Mesodermal cell (in vitro differentiated cells): ENCODE data around the gene RNASE1.
"Not testable (repeated sequence)": the region's sequence is repeated elsewhere in the genome, so short reads cannot be mapped to it uniquely, and the experiment has no call there.

Experiments
- H3K27ac ChIP-seq: 2 replicates; pipeline ENCODE4 v1.7.0; 2013; ENCODE audit warnings: mild to moderate bottlenecking, low read depth, low read length, moderate library complexity; ENCODE audit not compliant: severe bottlenecking
- H3K36me3 ChIP-seq: 2 replicates; pipeline ENCODE4 v1.7.1; 2013; ENCODE audit warnings: mild to moderate bottlenecking, low read length, moderate library complexity; ENCODE audit not compliant: control insufficient read depth, insufficient read depth
- H3K4me1 ChIP-seq: one replicate; pipeline ENCODE4 v1.7.1; 2013; ENCODE audit warnings: mild to moderate bottlenecking, low read length; ENCODE audit not compliant: insufficient read depth, control insufficient read depth, poor library complexity, severe bottlenecking
- H3K4me3 ChIP-seq: 2 replicates; pipeline ENCODE4 v1.7.0; 2013; ENCODE audit warnings: low read length, control low read depth, mild to moderate bottlenecking; ENCODE audit not compliant: insufficient read depth, poor library complexity, severe bottlenecking; ENCODE audit errors: extremely low read depth
- H3K9me3 ChIP-seq: 2 replicates; pipeline ENCODE4 v1.7.1; 2013; ENCODE audit warnings: mild to moderate bottlenecking, low read length, moderate library complexity; ENCODE audit not compliant: control insufficient read depth
- WGBS, 2 experiments: methylation state at CpG; one replicate each; pipeline ENCODE4 v1.1.5; 2013; ENCODE audit warnings: missing lambda C conversion rate in 2 of 2; ENCODE audit not compliant: insufficient coverage in 2 of 2; 5-methylcytosine and 5-hydroxymethylcytosine counted together

The RNASE1 gene

DNA sequence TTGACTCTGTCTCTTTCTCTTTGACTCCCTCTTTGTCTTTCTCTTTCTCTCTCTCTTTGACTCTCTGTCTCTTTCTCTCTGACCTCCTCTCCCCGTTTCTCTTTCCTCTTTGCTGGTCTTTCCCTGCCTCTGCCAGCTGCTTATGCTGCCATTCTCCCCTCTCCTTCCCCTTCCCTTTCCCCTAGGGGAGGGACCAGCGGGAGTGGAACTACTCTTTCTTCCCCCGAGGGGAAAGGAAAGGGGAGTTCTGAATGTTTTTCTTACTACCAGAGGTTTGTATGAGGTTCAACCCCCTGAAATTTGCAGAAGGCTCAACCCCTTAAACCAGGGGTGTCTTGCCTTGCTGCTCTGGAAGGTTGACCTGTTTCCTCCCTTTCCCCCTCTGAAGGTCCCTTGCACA lies 24.7 kb upstream of the RNASE1 start:
- Histone ChIP-seq H3K9me3 (peaks cover 10% of the 10 kb centered on the region), H3K4me1 (no peaks in the 10 kb centered on the region), H3K4me3 (no peak overlapping the region), H3K36me3 (no peaks in the 10 kb centered on the region), H3K27ac (no peak overlapping the region)
- WGBS, 2 experiments = 80% methylated on average over 1 of the region's 3 CpGs

DNA sequence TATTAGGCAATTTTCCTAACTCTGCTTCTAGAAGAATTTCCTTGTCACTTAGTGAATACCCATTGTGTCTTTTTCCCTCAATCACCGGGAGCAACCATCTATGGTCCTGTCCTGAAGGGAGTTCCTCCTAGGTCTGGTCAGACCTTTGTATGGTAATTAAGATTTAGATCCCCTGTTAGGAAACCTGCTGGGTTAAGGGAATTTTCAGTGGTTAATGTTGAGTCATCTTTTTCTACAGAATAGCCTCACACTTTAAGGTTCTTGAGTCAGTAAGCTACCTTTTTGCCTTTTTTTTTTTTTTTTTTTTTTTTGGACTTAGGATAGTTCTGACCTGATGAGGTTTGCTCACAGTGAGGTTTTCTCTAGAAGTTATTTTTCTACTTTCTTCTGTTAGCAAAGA lies 24.0 kb upstream of the RNASE1 start:
- H3K4me3 ChIP-seq, H3K27ac ChIP-seq, H3K36me3 ChIP-seq, H3K4me1 ChIP-seq: not testable (repeated sequence)
- H3K9me3 ChIP-seq = peaks cover 10% of the 10 kb centered on the region
- WGBS, 2 experiments = no CpG with 5 or more reads among the region's 1 CpG

DNA sequence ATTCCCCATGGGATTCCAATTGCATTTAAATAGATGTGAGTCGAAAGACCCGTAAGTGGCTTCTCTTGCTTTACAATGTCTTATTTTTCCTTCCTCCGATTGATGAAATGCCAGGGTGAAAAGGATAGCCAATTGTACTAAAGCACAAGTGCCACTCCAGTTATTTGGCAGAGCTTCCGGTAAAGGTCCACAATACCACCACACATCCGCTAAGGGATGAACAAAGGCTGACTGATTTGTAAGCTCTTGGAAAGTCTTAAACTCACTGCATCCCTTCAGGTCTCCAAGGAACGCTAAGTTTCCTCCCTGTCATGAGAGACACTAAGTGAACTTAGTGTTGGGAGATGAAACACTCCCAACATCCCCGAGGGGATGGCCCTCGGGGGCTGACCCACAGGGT lies 21.2 kb upstream of the RNASE1 start:
- peaks cover 10% of the 10 kb centered on the region for H3K9me3 ChIP-seq
- H3K27ac ChIP-seq = no peak overlapping the region
- 87 to 100% methylated on average over 3 to 8 of the region's 8 CpGs for WGBS, 2 experiments
- H3K36me3 ChIP-seq = no peaks in the 10 kb centered on the region
- H3K4me1 ChIP-seq = no peaks in the 10 kb centered on the region
- H3K4me3 ChIP-seq = no peak overlapping the region

DNA sequence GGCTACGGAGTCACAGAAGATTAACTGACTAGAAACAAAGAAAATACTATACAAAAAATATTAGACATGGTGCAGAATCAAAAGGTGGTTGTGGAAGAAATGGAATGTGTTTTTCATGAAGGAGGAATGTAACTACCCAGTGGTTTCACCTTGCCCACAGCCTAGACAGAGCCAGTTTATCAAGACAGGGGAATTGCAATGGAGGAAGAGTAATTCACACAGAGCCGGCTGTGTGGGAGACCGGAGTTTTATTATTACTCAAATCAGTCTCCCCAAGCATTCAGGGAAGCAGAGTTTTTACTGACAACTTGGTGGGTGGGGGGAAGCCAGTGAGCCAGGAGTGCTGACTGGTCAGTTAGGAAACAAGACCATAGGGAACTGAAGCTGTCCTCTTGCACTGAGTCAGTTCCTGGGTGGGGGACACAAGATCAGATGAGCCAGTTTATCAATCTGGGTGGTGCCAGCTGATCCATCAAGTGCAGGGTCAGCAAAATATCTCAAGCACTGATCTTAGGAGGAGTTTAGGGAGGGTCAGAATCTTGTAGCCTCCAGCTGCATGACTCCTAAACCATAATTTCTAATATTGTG lies 19.0 kb upstream of the RNASE1 start:
- H3K27ac ChIP-seq, H3K9me3 ChIP-seq, H3K36me3 ChIP-seq, H3K4me3 ChIP-seq, H3K4me1 ChIP-seq: not testable (repeated sequence)
- WGBS, 2 experiments = no CpG with 5 or more reads among the region's 3 CpGs

DNA sequence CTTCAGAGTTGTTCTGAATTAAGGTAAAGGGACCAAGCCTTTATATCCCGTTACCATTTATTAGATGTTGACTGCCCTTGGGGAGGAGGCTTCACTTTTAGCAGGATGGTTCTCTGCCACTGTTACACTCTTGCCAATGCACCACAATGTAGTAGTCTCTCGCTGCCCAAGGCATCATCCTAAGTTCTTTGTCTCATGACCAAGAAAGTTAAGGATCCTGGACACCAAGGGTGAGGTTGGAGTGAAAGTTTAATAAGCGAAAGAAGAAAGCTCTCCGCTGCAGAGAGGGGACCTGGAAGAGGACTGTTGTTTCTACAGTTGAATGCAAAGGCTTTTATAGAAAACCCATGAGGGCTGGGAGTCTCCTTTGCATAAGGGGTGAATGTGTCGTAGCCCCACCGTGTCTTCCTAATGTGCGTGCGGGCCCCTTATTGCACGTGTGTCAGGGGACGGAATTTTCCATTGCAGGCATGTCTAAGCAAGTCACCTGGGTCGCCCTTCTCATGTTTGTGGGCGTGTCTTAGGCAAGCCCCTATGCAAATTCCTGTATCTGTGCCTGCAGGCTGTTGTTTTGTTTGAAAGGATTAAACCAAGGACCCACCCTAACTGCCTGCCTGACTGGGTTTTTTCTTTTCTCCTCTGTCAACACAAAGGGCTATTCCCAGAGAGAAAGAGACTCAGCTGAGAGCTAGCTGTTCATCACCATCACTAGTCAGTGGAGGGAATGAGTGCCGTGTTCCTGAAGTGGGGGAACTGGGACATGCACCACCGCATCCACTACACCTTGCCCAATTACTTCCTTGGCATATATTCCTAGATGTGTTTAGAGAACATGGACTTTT lies 17.6 kb upstream of the RNASE1 start:
- Histone ChIP-seq H3K27ac (no peak overlapping the region), H3K9me3 (no peaks in the 10 kb centered on the region), H3K4me1 (no peaks in the 10 kb centered on the region), H3K36me3 (no peaks in the 10 kb centered on the region), H3K4me3 (no peak overlapping the region)
- WGBS, 2 experiments = 86 to 89% methylated on average over 10 to 12 of the region's 14 CpGs

DNA sequence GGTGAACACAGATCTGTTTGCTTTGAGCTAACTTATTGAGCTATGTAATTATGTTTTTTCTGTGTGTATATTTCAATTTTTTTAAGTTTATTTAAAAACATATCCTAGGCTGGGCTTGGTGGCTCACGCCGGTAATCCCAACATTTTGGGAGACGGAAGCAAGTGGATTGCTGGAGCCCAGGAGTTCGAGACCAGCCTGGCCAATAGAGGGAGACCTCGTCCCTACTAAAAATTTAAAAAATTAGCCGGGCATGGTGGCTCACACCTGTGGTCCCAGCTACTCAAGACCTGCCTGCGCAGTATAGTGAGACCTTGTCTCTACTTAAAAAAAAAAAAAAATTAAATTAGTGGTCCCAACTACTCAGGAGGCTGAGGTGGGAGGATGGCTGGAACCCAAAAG lies 16.2 kb upstream of the RNASE1 start:
- no peaks in the 10 kb centered on the region for H3K36me3 ChIP-seq
- no peak overlapping the region for H3K4me3 ChIP-seq
- no peak overlapping the region for H3K27ac ChIP-seq
- H3K4me1 ChIP-seq = no peaks in the 10 kb centered on the region
- no peaks in the 10 kb centered on the region for H3K9me3 ChIP-seq
- 83 to 94% methylated on average over 4 to 5 of the region's 7 CpGs for WGBS, 2 experiments

DNA sequence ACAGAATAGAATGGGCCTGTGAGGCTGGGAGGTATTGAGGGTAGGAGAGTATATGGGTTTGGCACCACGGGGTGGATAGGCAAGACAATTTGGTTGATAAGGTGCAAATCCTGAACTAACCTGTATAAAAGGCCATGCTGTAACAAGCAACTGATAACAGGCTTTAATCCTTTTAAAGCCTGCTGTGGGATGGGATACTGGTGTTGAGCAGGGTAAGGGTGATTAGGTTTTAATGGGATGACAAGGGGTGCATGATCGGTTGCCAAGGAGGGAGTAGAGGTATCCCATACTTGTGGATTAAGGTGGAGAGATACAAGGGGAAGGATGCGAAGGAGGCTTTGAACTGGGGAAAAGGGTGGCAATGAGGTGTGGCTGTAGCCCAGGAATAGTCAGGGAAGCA lies 13.3 kb upstream of the RNASE1 start:
- 90 to 92% methylated on average over 3 of the region's 3 CpGs for WGBS, 2 experiments
- H3K9me3 ChIP-seq, H3K36me3 ChIP-seq, H3K27ac ChIP-seq, H3K4me3 ChIP-seq, H3K4me1 ChIP-seq: not testable (repeated sequence)

DNA sequence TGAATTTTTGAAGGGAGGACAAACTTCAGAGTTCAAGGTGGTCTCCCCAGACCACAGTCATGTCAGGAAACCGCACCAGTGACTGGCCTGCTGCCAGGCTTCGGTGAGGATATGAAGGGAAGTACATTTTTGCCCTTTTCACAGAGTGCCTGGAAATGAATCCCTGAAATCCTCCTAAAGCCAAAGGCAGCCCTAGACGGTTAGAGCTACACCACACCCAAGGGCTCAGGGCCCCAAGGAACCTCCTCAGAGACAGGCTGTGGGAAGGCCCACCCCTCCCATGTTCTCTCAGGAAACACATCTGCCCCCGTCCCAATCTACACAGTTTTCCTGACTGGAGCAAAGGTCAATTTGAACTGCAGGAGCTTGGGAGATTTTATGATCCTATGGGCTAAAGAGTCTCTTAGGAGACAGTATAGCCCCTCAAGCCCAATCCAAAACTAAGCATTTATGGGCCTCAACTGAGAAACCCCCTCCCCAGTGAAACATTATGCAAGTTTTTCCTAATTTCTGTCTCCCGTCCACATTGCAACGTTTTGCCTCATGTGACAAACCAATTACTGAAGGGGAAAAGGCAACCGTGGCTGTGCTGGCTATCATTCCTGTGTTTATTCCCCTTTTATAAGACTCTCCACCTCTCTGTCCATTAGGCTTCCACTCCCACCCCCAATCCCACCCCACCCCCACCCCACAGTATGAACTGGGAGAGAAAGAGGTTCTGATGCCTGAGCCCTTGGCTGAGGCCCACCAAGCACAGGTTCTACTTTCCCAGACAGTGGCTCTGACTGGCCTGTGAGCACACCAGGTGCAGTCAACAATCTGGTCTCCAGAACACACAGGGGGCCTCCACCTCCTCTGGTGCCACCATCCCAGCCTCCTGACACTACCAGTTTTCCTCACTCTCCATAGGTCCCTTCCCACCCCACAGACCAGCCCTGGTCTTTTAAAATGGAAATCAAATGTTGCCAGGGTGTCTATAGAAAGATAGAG lies 9.6 kb upstream of the RNASE1 start:
- no peak overlapping the region for H3K27ac ChIP-seq
- H3K4me1 ChIP-seq = no peaks in the 10 kb centered on the region
- H3K9me3 ChIP-seq = no peaks in the 10 kb centered on the region
- H3K36me3 ChIP-seq = no peaks in the 10 kb centered on the region
- H3K4me3 ChIP-seq = no peak overlapping the region
- WGBS, 2 experiments = 72 to 78% methylated on average over 4 to 6 of the region's 7 CpGs

DNA sequence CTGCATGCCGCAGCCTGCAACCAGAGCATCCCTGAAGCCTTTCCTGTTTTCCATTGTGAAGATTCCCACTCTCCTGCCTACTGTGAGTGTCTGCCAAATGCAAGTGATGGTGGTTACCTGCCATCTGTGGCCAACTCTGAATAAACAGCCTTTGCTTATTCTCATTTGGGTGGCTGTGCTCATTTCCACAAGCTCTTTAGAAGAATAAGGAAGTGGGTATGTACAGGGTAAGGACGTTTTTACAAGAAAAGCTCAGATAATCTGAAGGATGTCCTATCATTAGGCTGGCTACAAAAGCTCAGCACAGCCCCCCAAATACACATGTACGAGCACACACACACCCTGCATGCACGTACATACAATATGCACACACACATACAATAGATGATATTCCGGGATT lies 7.3 kb upstream of the RNASE1 start:
- H3K4me3 ChIP-seq = no peak overlapping the region
- H3K27ac ChIP-seq = no peak overlapping the region
- 83 to 89% methylated on average over 2 to 3 of the region's 5 CpGs for WGBS, 2 experiments
- H3K36me3 ChIP-seq = no peaks in the 10 kb centered on the region
- no peaks in the 10 kb centered on the region for H3K9me3 ChIP-seq
- no peaks in the 10 kb centered on the region for H3K4me1 ChIP-seq

DNA sequence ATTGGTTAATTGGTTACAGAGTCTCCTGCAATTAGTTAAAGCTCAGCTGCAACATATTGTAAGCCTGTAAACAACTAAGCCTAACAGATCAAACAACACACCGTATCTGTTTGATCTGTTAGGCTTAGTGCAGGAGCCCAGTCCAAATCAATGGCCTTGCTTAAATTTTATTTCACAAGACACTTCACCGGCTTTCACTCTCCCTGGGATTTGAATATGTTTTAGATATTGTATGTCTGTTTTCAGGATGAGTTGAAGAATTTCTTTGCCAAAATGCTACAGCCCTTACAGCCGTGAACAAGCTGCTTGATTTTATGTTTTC lies 5.5 kb upstream of the RNASE1 start:
- Histone ChIP-seq H3K4me1 (peaks cover under 1% of the 10 kb centered on the region), H3K9me3 (no peaks in the 10 kb centered on the region), H3K4me3 (no peak overlapping the region), H3K36me3 (no peaks in the 10 kb centered on the region), H3K27ac (no peak overlapping the region)
- 100% methylated on average over 1 to 2 of the region's 3 CpGs for WGBS, 2 experiments
